RCC 7860 (cell line): ENCODE results near the gene SERF2.
"Not testable (repeated sequence)": the region's sequence is repeated elsewhere in the genome, so short reads cannot be mapped to it uniquely, and the experiment has no call there.

Experiments
- DNase-seq: peaks from one replicate; pipeline ENCODE4 v3.0.0-alpha.2; 2015; ENCODE audit warnings: low spot score
- FAIRE-seq: peaks from 2 replicates; lab custom pipeline; 2012; peaks lifted over from hg19 to GRCh38; lab: Jason Lieb, UNC

The SERF2 gene

GRCh38 chr15:43792761-43793476 lies 799 bp downstream of the SERF2 start:
- DNase-seq: no peak
- FAIRE-seq: no peak

GRCh38 chr15:43793647-43794046 lies 1.5 kb downstream of the SERF2 start:
- FAIRE-seq: no peak
- no peak for DNase-seq

GRCh38 chr15:43794269-43795037 lies 2.3 kb downstream of the SERF2 start:
- FAIRE-seq: no peak
- peak; percentile 81 for DNase-seq

- no peak for DNase-seq
- no peak for FAIRE-seq
Measured at GRCh38 chr15:43795197-43795596, 3.1 kb downstream of the SERF2 start.

GRCh38 chr15:43795997-43796396 lies 3.9 kb downstream of the SERF2 start:
- DNase-seq: no peak
- FAIRE-seq: no peak

GRCh38 chr15:43796566-43796965 lies 4.4 kb downstream of the SERF2 start:
- no peak for FAIRE-seq
- DNase-seq: no peak

- no peak for FAIRE-seq
- no peak for DNase-seq
Measured at GRCh38 chr15:43799209-43799944, 7.3 kb downstream of the SERF2 start.

- no peak for FAIRE-seq
- DNase-seq: no peak
Measured at GRCh38 chr15:43799945-43800285, 7.8 kb downstream of the SERF2 start, which contains the start of gene SERINC4. Gene SERINC4, minus strand, starts transcription at chr15:43800220. Its CDS starts 234 bp downstream, at chr15:43799986.

GRCh38 chr15:43800286-43801141 lies 8.4 kb downstream of the SERF2 start, which contains the start of gene HYPK:
Gene HYPK, plus strand, starts transcription at chr15:43800599. Its CDS starts 24 bp downstream, at chr15:43800623.
- DNase-seq: peak; percentile 73
- peak; percentile 51 for FAIRE-seq

- FAIRE-seq, DNase-seq: not testable (repeated sequence)
Measured at GRCh38 chr15:43802676-43803075, 10.6 kb downstream of the SERF2 start.

GRCh38 chr15:43808435-43808950 lies 16.4 kb downstream of the SERF2 start:
- FAIRE-seq (no peak), DNase-seq (no peak)

- no peak for FAIRE-seq
Measured at GRCh38 chr15:43808960-43809678, 17.0 kb downstream of the SERF2 start.

GRCh38 chr15:43815064-43815463 lies 22.9 kb downstream of the SERF2 start:
- not testable (repeated sequence) for DNase-seq, FAIRE-seq

More at GRCh38 chr15:43808960-43809678, 17.0 kb downstream of the SERF2 start:
- DNase-seq: no peak

- DNase-seq (no peak), FAIRE-seq (no peak)
Measured at GRCh38 chr15:43821505-43821904, 29.4 kb downstream of the SERF2 start.

- peak; percentile 84 for FAIRE-seq
Measured at GRCh38 chr15:43824302-43825246, 32.5 kb downstream of the SERF2 start, which contains the start of gene MFAP1. Gene MFAP1, minus strand, starts transcription at chr15:43824690. Its CDS starts 121 bp downstream, at chr15:43824569.

GRCh38 chr15:43825305-43825704 lies 33.2 kb downstream of the SERF2 start:
- DNase-seq, FAIRE-seq: not testable (repeated sequence)

More at GRCh38 chr15:43824302-43825246, 32.5 kb downstream of the SERF2 start, which contains the start of gene MFAP1:
- DNase-seq: peak; percentile 95

- no peak for FAIRE-seq
- no peak for DNase-seq
Measured at GRCh38 chr15:43826029-43826507, 33.9 kb downstream of the SERF2 start.
